OCI-M2 (cell line): ENCODE data around the gene IPO5.

Source experiments
- DNase-seq: peaks from one replicate; lab custom pipeline; 2025; ENCODE audit not compliant: unreplicated experiment; lab: John Stamatoyannopoulos, UW

Gene IPO5

DNA sequence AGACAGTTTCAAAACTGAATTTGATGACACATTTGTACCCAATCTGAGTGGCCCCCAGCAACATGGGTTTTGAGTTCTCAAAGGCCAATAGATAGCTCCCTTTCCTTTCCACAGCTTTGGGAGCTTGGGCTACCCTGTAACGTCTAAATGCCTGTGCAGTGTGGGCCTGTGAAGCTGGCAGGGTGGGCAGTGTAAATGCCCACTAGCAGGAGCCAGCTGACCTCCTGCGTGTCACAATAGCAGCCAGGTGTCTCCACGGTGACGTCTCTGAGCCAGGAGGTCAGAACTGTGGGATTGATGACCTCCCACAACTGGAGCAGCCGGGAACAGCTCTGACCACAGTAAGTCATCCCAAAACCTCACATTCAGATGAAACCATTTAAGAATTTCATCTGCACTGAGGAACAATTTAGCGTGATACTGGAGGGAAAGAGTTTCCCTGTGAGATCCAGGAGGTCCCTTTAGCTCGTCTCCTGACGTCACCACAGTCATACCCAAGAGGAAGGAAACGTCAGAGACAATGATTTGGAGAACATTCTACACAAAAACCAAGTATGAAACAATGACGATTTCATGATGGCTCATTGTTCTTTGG lies at the start of gene IPO5:
TSS of gene IPO5 (plus strand) at position 300 of the 595 bp plus-strand sequence. CDS start 23,022 bp downstream, outside the sequence.
- DNase-seq: no peak

DNA sequence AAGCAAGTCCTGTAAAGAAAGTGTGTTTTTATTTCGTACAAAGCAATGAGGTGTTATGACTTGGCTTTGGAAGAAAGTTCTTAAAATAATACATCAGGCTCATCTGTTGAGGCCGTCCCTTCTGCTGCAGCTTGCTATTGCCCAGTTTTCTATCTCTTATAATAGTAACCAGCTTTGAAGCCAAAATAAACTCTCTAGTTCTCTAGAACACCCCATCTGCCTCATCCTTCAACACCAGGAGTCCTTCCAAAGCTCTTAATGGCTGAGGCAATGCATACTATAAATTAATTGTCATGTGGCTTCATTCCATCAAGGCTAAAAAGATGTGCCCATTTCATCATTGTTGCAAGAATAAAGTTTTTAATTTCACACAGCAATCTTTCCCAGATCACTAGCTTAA lies 49.4 kb upstream of the IPO5 start:
- no peak for DNase-seq

DNA sequence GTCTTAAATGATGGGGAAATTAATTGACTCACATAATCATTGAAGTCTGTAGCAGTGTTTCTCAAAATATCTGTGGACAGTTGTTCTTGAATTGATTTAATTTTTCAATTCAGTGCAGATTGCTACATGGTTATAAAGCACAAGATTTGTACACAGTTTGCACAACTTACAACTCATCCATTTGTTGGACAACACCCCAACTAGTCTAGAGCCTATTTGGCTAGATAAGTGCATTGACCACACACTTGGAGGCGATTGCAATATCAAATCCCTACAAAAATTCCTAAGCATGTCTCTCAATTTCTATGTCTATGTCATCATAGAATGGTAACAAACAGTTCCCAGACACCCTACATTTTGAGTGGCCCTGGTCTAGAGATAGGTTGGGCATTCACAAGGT lies 48.0 kb upstream of the IPO5 start:
- no peak for DNase-seq

DNA sequence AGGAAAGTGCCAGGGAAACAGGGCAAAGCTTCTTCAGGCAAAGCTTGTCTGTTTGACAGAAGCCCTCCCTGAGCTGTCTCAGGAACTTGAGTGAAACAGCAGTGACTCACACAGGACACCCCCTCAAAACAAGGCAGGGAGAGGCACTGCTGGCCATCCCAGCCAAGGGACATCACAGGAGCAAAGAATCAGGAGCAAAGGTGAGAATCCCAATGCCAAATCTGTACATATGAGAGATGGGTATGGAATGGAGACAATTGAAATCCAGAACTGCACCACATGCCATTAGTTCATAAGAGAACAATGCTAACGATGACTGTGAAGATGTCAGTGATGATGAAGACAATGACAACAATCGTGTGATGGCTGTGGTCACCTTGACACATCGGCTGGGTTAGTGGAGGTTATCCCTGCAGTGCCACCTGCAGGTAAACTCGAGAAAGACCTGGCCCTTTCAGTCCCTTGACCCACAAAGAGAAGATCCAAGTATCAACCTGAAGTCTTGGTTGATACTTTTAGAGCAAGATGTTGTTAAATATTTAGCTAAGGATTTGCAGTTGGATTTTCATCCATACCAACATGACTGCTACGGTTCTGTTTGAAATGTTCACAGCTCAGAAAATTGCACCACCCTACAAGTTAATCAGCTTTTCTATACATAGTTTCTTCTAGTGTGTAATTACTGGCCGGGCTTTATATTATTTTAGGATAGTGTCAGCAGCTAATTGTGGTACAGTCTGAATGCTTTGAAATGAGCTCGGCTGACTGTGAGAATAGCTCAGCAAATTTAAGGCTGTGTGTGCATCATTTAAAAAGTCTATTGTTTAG lies 42.0 kb upstream of the IPO5 start:
- DNase-seq: no peak

DNA sequence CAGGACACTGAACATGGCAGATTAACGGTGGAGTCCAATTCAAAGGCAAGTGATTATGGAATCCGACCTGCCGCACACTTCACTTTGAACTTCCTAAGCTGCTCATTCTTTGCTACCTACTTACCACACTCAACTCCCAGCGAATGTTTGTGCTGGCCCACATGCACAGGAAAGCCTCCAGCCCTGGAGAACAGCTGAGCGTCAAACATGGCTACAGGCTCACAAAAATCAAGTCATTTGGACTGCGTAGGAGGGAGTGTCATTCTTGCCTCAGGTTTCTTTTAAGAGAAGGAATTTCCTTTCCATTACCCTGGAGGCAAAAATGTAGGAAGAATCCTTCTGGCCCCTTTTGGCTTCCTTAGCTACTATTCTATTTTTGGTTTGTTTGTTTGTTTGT lies 41.3 kb upstream of the IPO5 start:
- DNase-seq: no peak

DNA sequence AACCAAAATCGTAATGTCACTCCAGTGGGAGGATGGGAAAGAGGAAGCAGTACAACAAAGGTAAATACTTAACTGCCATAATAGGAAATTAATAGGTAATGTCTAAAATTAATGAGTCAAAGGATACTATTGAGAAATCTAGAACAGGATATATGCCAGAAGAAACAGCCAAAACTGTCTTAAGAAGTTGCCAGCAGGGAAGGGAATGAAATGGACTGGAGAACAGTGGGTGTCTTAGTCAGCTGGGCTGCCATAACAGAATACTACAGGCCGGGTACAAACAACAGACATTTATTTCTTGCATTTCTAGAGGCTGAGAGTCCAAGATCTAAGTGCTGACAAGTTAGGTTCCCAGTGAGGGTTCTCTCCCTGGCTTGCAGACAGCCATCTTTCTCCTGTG lies 40.3 kb upstream of the IPO5 start:
- DNase-seq: no peak

DNA sequence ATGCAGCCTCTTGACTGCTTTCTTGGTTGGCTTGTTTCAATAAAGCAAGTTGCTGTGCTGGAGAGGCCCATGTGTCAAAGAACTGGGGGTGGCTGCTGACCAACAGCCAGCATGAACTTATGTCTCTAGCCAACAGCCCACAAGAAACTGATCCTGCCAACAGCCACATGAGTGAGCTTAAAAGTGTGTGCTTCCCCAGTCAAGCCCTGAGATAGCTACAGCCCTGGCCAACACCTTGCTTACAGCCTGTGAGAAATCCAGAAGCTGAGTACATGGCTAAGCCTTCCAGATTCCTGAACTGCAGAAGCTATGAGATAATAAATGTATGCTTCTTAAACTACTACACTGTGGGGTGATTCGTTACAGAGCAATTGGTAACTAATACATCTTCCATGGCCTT lies 38.9 kb upstream of the IPO5 start:
- DNase-seq: no peak

DNA sequence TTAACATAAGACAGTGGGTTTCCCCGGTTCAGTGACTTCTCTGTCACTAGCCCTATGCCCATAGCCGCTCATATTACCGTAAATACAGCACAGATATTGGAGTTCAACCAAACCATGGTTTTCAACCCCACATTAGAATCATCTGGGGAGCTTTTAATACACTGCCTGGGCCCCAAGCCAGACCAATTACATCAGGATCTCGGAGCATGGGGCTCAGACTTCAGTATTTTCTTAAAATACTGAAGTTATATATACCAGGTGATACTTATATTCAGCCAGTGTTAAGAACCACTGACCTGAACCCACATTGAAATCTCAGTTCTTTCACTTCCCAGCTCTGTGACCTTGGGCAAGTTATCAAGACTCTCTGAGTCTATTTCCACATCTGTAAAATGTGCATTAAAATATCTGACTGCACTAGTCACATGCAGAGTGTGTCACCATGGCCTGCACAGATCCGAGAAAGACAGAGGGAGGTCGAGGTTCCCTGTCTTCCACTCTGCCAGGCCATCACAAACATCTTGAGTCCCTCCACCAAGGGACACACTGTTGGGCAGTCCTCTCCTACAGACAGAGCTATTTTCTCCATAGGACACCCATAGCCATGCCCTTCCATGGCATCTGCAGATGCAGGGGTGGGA lies 32.2 kb upstream of the IPO5 start:
- no peak for DNase-seq

DNA sequence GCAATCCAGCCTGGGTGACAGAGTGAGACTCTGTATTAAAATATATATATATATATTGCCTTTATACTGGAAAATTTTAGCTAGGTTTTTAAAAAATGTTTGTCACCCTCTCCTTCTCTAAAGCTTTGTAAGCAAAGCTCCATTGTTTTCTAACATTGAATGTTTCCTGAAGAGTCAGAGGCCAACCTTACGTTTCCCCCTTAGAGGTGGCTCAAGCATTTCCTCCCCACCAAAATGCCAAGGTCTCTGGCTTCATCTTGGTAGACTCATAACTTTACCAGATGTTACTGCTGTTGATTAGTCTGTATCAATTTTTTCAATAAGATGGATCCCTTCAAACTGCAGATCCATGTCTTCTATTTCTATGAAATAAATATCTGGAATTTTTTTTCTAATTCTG lies 25.2 kb upstream of the IPO5 start:
- no peak for DNase-seq

DNA sequence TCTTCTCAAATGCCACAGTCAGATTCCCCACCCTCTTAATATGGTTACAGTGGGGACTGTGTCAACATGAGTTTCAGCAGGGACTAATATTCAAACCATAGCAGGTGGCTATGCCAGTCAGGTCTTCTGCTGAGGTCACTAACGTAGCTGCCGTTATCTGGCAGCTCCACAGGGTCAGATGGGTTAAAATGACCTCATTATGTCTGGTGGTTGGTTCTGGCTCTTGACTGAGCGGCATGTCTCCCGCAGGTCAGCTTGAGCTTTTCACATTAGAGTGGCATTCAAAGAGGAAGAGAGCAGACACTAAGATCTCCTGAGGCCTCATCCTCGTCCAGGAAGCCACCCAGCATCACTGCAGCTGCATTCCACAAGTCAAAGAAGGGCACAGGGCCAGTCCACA lies 21.4 kb upstream of the IPO5 start:
- DNase-seq: no peak

DNA sequence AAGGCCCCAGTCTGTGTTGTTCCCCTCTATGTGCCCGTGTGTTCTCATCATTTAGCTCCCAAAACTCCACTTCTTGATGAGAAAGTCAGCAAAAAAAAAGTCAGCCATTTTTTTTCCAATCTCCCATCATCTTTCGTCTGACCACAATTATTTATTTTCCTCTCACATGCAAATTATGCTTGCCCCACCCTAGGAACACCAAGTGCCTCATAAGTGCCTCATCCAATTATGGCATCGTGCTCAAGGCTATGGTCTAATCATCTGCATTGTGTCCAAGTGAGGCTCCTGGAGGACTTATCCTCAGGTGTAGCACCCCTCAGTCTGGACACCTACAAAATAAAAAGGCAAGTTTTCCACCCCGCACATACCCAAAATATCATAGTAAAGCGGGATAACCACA lies 20.8 kb upstream of the IPO5 start:
- no peak for DNase-seq

DNA sequence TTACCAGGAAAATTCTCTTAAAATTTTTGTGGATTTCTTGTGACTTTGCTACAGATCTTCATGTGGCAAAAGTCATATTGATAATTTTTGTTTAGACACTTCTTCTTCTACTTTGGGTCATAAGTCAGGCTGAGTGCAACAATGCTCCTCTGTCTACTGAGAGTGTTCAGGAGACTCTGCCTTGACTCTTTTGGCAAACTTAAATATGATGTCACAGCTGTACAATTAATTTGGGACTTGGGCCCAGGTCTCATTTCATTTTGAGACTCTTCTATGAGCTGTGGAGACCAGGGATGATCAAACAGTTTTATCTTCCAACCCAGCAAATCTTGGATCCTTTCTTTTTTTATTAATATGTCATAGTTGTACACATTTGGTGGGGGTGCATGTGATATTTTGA lies 19.7 kb upstream of the IPO5 start:
- DNase-seq: no peak

DNA sequence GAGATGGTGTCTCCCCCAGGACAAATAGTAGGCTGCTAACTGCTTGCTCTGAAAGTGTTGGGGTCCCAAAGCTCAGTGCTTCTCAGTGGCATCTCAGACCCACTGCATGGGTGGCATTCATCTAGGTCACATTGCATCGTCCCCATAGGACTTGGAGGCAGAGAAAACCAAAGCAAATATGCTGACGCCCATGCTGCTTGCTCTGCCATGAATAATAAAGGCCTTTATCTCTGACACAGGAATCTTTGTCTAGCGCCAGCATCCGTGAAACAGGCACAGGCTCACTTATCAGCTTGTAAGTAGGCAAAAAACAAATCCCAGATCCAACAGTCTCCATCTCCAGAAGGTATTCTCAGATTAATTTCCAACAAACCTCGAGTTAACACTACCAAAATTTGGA lies 18.9 kb upstream of the IPO5 start:
- no peak for DNase-seq

DNA sequence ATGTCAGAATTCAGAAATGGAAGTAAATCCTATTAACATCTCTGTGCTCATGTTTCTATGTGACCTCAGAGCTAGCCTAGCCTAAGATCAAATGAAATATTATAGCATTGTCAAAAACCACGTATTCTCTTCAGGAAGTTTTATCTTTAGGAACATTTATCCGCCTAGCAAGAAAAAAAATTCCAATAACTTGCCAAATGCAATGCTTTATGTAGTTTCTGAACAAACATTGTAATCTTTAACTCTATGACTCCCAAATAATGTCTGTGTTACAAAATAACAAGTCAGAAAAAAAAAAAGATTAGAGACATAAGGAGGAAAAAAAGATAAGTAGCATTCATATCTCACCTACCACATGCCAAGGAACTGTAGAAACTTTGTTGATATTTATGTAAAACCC lies 18.4 kb upstream of the IPO5 start:
- no peak for DNase-seq

DNA sequence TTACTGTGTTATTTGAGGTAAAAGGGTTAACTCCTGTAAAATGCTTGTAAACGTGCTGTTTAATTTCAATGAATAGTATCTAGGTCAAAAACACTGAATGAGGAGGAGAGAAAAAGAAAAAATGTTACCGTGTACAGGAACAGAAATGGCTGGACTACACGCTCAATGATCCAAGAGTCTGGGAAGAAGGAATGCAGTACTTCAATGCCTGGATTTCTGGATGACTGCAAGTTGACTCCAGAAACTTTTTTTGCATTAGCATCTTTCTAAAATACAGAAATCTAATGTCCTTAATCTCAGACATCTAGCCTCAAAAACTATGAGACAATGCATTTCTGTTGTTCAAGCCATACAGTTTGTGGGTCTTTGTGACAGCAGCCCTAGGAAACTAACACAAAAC lies 17.4 kb upstream of the IPO5 start:
- no peak for DNase-seq

DNA sequence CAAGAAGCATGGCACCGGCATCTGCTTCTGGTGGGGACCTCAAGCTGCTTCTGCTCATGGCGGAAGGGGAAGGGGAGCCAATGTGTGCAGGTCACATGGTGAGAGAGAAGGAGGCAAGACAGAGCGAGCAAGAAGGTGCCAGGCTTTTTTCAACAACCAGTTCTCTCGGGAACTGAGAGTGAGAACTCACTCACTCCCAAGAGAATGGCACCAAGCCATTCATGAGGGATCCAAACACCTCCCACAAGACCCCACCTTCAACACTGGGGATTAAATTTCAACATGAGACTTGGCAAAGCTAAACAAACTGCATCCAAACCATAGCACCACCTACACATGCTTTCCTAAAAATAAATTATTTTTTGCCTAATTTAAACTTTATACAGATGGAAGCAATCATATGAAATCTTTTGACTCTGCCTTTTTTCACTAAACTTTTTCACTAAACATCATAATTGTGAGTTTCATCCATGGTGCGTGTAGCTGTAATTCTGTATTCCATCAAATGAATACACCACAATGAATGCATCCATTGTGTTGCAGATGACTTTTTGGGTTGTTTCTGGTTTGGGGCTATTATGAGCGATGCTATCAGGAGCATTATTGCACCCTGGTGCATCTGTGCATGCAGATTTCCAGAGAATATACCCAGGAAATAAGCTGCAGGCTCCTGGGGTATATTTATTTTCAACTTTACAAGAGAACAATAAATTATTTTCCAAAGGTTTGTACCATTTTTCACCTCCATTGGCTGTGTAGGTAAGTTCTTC lies 14.6 kb upstream of the IPO5 start:
- no peak for DNase-seq

DNA sequence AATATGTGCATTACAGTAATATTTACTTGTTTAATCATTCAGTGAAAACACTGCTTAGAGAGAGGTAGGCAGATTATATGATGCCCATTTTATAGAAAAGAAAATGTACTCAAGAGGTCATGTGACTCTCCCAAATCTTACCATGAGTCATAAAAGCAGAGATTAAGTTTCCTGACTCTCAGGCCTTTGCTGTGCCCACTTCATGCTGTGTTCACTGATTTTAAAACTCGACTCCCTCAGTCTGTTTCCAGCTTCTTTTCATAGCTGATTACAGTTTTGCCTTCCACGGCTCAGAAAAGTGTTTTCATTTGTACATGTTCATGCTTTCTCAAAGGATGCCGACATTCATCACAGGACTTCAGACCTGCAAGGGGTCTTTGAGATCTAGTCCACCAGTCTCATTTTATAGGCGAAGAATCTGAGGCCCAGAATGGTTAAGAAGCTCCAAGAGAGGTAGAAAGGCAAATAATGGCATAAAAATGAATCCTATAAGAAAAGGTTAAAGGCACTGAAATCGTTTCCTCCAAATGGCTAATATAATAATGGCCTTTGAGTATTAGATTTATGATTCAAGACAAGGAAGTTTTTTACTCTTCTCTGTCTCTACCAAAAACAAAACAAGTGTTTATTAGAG lies 9.0 kb upstream of the IPO5 start:
- DNase-seq: no peak

DNA sequence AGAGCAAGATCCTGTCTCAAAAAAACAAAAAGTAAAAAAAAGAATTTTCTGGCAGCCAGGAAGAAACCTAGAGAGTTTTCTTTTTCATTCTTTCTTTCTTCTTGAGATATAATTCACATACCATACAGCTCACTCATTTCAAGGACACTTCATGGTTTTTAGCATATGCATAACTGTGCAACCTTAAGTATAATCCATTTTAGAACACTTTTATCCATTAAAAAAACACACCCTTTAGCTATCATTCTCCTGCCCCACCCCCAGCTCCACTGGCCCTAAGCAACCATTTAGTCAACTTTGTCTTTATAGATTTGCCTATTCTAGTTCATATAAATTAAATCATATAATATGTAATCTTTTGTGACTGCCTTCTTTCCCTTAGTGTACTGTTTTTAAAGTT lies 8.1 kb upstream of the IPO5 start:
- DNase-seq: no peak

DNA sequence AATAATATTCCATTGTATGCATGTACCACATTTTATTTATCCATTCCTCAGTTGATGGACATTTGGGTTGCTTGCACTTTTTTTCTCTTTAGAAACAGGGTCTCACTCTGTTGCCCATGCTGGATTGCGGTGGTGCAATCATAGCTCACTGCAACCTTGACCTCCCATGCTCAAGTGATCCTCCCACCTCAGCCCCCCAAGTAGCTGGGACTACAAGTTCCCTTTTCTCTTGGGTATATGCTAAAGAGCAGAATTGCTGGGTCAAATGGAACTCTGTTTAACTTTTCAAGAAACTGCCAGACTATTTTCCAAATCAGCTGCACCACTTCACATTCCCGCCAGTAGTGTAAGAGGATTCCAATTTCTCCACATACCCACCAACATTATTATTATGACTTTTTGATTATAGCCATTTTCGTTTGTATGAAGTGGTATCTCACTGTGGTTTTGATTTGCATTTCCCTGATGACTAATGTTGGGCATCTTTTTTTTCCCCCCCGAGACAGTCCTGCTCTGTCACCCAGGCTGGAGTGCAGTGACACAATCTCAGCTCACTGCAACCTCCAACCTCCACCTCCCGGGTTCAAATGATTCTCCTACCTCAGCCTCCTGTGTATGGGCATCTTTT lies 7.6 kb upstream of the IPO5 start:
- no peak for DNase-seq

DNA sequence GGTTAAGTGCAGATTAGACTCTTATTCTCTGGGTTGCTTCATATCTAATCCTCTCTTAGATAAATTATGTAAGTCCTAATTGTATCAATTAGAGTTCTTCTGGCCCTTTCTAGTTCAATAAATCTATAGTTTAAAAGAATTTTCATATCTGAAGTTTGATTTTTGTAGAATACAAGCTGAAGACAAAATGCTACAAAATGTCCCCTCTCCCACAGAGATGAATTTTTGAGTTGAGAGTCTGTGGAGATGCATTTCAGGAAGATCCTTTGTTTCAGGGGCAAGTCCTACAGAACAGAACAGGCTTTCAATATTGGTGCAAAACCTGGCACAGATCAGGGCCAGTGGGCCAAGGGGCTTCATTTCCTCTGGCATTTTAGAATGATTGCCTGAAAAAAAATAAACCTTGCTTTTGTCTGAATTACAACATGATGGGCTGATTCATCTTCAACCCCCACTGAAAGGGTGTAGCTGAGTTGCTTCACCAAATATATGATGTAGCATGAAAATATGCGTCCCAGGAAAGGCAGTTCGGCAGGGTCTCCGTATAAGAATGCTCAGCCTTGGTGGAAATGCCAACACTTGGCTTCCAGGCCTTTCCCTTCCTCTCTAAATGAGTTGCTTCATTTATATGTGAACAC lies 6.4 kb upstream of the IPO5 start:
- no peak for DNase-seq
